CD4-positive, alpha-beta T cell treated with Interleukin-6 for 4 hours (primary cell): ENCODE data around the gene KLHL17.
"Not testable (repeated sequence)": the region's sequence is repeated elsewhere in the genome, so short reads cannot be mapped to it uniquely, and the experiment has no call there.

ENCODE experiments used
- DNase-seq: peaks from one replicate; pipeline ENCODE4 v3.0.0-alpha.2; 2020; ENCODE audit warnings: mixed read lengths

The KLHL17 gene

DNA sequence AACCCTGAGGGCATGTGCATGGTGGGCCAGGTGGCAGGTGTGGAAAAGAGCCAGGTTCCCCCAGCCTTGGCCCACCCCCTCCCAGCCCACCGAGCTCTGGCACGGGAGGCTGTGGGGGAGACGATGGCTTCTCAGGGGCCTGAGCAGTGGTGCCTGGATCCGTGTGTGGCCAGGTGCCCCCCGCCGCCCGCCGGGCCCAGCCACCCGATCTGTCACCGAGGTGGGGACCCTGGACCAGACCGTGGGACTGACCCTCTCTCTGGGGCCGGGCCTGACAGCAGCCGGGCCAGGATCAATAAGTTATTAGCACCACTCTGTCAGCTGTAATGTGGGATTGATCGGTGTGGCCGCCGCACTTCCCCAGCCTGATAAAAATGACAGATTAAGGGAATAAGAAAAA lies 22.9 kb upstream of the KLHL17 start:
- no peak for DNase-seq

- DNase-seq = no peak
Measured at GRCh38 chr1:938088-938683, 22.2 kb upstream of the KLHL17 start.

DNA sequence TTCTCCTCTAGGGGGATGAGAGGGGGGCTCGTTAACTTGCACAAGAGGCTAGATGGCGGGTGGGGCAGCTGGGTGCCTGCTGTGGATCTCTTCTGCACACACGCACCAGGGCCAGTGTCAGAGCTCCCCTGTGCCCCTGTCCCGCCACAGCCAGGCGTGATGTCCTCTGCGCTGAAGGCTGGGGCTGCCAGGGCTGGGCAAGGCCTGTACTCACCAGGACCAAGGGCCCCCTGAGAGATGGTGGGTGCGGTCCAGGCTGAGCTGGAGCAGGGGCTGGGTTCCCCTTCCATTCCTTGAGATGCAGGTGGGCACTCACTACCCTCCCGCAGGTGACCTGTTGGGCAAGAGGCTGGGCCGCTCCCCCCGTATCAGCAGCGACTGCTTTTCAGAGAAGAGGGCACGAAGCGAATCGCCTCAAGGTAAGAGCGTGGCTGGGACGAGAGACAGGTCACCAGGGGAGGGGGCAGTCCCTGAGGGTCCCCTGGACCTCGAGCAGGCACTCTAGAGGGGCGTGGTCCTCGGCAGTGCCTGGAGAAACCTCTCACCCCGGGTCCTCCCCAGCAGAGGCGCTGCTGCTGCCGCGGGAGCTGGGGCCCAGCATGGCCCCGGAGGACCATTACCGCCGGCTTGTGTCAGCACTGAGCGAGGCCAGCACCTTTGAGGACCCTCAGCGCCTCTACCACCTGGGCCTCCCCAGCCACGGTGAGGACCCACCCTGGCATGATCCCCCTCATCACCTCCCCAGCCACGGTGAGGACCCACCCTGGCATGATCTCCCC lies 21.5 kb upstream of the KLHL17 start:
- DNase-seq = no peak

DNA sequence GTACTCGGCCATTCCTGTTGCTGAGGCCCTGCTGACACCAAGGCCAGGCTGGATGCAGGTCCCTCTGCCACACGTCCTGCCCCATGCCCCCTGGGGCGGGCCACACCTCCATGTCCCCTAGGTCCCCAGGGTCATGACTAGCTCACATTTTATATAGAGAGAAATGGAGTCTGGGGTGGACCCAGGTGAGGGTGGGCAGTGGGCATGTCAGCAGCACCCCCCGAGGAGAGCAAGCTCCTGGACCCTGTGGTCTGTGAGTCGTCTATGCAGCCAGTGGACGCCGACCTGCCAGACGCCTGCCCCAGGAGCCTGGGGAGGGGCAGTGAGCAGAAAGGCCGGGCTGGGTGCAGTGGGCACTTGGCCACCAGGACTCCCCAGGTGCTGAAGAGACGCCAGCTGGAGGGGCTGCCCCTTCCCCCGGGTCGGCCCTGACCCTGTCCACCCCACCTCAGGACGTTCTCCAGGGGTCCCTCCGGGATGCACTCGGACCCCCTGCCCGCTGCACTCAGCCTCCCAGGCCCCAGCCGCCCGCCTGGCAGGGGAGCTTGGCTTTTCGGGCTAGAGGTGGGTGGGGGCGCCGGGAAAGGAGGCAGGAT lies 20.8 kb upstream of the KLHL17 start:
- no peak for DNase-seq

DNA sequence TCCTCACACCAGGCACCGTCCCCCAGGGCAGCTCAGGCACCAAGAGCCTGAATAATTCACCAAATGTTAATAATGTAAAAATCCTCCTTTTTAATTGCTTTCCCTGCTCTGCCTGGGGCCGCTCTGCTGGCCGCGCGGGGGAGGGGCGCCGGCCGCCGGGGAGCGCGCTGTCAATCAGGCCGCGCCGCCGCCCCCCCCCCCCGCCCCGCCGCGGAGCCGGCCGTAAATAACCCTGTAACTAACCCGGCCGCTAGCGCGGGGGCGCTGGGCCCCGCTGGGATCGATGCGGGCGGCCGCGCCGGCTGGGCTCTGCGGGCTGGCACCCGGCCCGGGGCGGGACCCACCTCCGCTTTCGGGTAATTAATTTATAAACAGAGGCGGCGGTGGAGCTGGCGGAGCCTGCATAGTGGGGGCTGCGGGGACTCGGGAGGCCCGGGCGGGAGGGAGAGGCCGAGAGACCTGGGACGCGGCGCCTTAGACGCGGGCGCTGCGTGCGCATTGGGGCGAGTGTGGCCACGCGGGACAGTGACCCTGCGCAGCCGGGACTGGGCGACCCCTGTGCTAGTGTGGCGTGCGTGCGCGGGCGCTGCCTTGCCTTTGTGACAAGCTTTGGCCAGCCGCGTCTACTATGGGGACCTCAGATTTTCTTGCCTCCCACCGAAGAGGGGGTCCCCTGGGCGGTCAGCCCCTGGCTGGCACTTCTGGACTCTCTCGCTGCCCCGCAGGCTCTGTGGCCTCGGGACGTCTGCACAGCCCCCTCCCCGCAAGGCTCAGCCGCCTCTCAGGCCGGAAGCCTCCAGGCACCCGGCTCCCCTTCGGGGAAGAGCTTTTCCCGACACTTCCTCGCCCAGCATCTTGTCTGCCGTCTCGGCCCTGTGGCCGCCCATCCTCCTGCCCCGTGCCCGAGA lies 20.0 kb upstream of the KLHL17 start:
- DNase-seq = peak; percentile 31

DNA sequence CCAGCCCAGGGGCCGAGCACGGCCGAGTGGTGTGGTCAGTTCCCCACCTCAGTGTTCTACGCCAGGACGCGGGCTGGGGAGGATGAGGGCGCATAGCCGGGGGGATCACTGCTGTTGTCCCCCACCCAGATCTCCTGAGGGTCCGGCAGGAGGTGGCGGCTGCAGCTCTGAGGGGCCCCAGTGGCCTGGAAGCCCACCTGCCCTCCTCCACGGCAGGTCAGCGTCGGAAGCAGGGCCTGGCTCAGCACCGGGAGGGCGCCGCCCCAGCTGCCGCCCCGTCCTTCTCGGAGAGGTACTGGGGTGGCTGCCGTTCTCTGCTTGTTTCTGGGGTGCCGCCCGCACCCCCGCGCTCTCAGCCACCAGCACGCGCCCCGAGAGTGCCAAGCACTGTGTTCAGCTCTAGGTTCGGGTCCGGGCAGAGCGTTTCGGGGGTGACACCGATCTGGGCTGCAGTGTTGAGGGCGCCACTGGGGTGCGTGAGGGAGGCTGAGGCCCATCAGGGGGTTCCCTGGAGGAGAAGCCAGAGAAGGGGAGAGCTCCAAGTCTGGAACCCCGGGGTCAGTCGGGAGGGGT lies 19.3 kb upstream of the KLHL17 start:
- no peak for DNase-seq

DNA sequence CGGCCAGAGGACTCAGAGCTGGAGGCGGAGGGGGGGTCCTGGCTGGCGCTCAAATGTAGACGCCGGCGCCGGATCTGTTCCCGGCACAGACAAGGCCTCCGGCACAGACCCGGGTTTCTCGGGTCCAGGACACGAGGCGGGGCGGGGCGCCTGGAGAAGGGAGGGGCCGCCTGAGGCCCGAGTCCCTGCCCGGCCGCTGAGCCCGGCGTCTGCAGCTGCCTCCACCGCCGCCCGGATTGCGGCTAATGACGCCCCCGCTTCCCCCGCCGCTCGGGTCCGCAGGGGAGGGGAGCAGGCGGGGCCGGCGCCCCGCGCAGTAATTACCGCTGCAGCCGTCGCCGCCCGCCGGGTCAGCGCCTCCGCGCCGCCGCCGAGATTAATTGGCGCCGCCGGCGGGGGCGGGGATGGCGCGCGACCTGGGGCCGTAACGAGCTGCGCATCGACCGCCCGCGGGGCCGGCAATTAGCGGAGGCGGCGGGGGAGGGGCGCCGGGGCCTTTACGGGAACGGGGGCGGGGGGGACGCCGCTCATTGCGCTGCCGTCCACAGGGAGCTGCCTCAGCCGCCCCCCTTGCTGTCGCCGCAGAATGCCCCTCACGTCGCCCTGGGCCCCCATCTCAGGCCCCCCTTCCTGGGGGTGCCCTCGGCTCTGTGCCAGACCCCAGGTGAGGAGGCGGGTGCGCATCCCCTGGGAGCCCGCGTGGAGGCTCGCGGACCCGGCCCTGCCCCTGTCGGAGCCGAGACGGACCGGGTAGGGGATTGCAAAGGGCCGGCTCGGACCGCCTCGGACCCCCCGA lies 18.6 kb upstream of the KLHL17 start:
- no peak for DNase-seq

GRCh38 chr1:942411-942821 lies 18.0 kb upstream of the KLHL17 start:
- DNase-seq = peak; percentile 14

DNA sequence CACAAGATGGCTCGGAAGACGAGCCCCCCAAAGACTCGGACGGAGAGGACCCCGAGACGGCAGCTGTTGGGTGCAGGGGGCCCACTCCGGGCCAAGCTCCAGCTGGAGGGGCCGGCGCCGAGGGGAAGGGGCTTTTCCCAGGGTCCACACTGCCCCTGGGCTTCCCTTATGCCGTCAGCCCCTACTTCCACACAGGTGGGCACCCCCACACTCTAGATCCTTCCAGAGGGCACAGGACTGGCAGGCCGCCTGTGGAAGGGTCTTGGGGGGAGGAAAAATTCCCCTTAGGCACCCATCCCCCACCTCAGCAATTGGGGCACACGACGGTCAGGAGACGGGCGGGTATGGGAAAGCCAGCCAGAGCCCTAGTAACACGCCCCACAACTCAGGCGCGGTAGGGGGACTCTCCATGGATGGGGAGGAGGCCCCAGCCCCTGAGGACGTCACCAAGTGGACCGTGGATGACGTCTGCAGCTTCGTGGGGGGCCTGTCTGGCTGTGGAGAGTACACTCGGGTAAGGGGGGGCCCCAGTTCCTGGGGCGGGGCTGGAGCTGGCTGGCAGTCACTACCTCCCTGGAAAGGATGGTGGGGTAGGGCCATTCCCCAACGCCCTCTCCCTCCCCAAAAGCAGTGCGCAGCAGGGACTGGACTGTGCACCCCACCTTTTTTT lies 17.4 kb upstream of the KLHL17 start:
- no peak for DNase-seq

GRCh38 chr1:943545-944340 lies 16.6 kb upstream of the KLHL17 start:
- no peak for DNase-seq

DNA sequence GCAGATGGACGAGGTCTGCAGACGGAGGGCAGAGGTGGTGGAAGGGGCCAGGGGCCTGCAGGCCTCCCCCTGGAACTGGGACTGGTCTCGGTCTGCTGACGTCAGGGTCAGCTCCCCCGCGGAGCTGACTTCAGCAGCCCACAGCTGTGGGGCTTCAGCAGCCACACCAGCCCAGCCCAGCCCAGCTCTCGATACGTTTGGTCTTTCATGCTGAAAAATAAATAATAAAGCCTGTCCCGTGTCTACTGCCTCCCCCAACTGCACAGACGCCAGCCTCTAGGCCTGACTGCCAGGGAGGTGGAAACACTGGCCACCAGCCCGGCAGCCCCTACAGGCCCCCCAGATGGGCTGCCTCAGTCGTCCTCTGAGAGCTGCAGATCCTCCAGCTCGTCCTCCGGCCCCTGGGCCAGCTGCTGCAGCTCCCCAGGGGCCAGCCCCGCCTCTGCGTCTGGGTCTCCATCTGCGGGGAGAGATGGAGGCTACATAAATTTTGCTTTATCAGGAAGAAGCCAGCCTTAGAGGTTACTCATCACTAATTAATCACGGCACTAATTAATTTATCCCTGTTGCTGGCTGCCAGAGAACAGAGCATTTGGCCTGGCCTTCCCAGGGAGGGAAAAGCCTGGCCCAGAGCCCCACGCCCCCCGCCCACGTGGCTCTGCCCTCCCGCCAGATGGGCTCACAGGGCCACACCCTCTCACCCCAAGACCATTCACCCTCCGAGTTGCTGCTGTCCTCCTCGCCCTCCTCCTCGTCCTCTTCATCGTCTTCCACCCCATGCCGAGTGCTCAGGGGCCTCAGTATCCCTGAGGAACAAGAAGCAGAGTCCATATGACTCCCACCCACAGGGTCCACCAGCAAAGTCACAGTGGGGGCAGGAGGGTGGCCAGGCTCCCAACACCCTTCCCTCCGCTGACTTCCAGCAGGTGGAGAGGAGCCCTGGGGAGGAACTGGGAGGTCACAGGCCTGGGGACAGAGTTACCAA lies 15.8 kb upstream of the KLHL17 start:
- DNase-seq = no peak

DNA sequence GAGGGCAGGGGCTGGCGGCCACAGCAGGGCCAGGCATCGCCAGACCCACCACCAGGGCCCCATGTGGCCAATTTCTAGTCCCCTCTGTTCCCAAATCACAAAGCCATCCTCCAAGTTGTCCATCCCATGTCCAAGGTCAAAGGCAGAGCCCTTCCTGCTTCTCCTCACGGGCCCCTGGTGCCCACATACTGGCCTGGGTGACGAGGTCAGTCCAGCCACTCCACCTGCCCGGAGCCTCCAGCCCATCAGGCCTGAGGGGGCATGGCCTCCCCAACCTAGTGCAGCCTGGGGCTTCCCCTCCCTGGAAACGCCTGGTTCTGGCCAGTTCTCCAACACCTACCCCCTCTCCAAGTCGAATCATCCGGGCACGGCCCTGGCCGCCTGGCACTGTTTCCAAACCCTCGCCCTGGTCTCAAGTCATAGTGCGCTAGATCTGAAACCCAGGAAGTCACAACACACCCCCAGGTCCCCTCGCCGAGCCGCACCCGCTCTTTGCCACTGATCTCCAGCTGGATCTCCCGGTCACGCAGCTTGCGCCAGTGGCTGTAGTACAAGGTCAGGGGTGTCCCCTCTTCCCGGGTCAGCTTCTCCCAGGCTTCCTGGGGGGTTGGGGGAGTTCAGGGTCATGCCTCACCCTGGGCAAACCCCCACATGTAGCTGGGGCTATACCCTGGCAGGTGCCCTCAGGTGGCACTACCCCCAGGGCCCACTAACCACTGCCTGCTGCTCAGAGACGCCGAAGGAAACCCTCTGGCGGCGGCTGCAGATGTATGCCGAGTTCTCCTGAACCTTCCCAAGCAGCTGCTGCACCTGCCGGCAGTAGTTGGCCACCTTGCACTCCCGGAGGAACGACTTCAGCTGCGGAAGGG lies 14.5 kb upstream of the KLHL17 start:
- no peak for DNase-seq

GRCh38 chr1:946811-947210 lies 13.6 kb upstream of the KLHL17 start:
- DNase-seq = not testable (repeated sequence)

DNA sequence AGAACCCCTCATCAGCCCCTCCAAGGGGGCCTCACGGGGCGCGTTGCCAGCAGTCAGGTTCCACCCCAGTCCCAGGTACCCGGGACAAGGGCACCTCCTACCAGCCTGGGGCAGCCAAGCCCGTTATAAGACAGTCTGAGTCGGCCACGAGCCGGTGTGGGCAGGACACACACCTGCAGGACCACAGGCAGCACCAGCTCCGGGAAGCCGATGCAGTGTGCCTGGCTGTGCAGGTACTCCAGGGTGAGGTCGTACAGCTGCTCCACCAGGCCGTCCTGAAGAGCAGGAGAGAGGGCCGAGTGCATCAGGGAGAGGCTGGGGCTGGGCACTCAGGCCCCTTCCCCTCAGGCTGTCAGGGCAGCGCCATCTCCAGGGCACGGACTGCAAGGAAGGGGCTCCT lies 12.4 kb upstream of the KLHL17 start:
- no peak for DNase-seq

DNA sequence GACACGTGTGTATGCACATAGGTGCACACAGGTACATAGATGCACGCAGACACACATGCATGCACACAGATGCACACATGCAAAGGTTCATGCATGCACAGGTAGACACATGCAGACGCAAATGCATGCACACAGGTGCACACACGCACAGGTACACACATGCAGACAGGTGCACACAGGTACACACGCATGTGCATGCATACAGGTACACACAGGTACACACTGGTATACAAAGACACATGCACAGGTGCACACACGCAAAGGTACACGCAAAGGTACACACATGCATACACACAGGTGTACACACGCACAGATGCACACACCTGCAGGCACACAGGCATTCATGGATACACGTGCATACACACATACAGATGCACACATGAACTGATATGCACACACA lies 10.1 kb upstream of the KLHL17 start:
- DNase-seq = no peak

- no peak for DNase-seq
Measured at GRCh38 chr1:950881-951280, 9.5 kb upstream of the KLHL17 start.

GRCh38 chr1:951364-951763 lies 9.0 kb upstream of the KLHL17 start:
- no peak for DNase-seq

- no peak for DNase-seq
Measured at GRCh38 chr1:952201-952600, 8.2 kb upstream of the KLHL17 start.
